Spleen (tissue), 11 donors: ENCODE results near the gene ABCA5. TPM values are rescaled to one million over a fixed set of nuclear protein-coding genes. Genes with fewer than 3 reads are reported as not detected.

ENCODE experiments used
- DNase-seq: peaks from one replicate; pipeline ENCODE4 v3.0.0-alpha.2; 2020
- H3K27ac ChIP-seq, 8 donors: fragments of 200-600 bp; sonication (generic) in 7 of 8; 1 replicate in 4 of 8; 2 replicates in 4 of 8; pipeline versions ENCODE4 v1.5.0 to v1.8.0; 2016 to 2021; ENCODE audit warnings: inconsistent platforms in 4 of 8, mild to moderate bottlenecking in 4 of 8, moderate library complexity in 1 of 8
- H3K27me3 ChIP-seq, 7 donors: fragments of 200-600 bp; sonication (generic) in 6 of 7; replicated peaks in 1 of 7; 1 replicate in 4 of 7; 2 replicates in 3 of 7; pipeline versions ENCODE4 v1.5.0 to v1.8.0; 2016 to 2021; ENCODE audit warnings: inconsistent platforms in 3 of 7, mild to moderate bottlenecking in 1 of 7
- H3K36me3 ChIP-seq, 6 donors: fragments of 200-600 bp; sonication (generic) in 5 of 6; 1 replicate in 4 of 6; 2 replicates in 2 of 6; pipeline versions ENCODE4 v1.5.0 to v1.8.0; 2016 to 2021; ENCODE audit warnings: inconsistent platforms in 2 of 6
- H3K4me1 ChIP-seq, 6 donors: fragments of 200-600 bp; sonication (generic) in 5 of 6; 1 replicate in 3 of 6; 2 replicates in 3 of 6; pipeline versions ENCODE4 v1.5.0 to v1.8.0; 2016 to 2021; ENCODE audit warnings: inconsistent platforms in 3 of 6
- H3K4me3 ChIP-seq, 8 donors: fragments of 200-600 bp; sonication (generic) in 7 of 8; 1 replicate in 4 of 8; 2 replicates in 4 of 8; pipeline versions ENCODE4 v1.5.0 to v1.8.0; 2016 to 2021; ENCODE audit warnings: inconsistent platforms in 4 of 8, mild to moderate bottlenecking in 4 of 8, moderate library complexity in 2 of 8
- H3K9me3 ChIP-seq, 8 donors: fragments of 200-600 bp; sonication (generic) in 7 of 8; 1 replicate in 4 of 8; 2 replicates in 4 of 8; pipeline versions ENCODE4 v1.5.0 to v1.8.0; 2016 to 2021; ENCODE audit warnings: inconsistent platforms in 4 of 8
- POLR2A ChIP-seq, 3 donors: fragments of 450-650 bp; IDR thresholded peaks; one replicate each; pipeline ENCODE4 v1.5.1; 2017; ENCODE audit warnings: antibody characterized with exemption in 3 of 3, mild to moderate bottlenecking in 1 of 3
- POLR2AphosphoS5 ChIP-seq, 3 donors: sonication (generic); formaldehyde crosslinking; IDR thresholded peaks; one replicate each; pipeline ENCODE4 v1.5.1; 2017; ENCODE audit warnings: antibody characterized with exemption in 3 of 3
- WGBS, 5 donors: extraction: QIAGEN DNeasy Blood & Tissue Kit in 3 of 5; methylation state at CpG; one replicate each; pipeline versions ENCODE4 v1.1.5 to v1.1.7; 2013 to 2018; 5-methylcytosine and 5-hydroxymethylcytosine counted together
- intact Hi-C: fragments of 100-400 bp; cut with DNase I; formaldehyde crosslinking; loops from one replicate; pipeline ENCODE4 v1.15.0; 2023; ENCODE audit warnings: low total_unique reads
- polyA plus RNA-seq, 3 donors: library from polyadenylated mRNA; stranded (reverse); fragments of 200-250 nt; gene quantifications; one replicate each; pipeline ENCODE4 v1.2.1, GENCODE V29; 2013
- total RNA-seq, 7 donors: library from RNA; depleted of rRNA in 3 of 7; stranded (reverse); fragments of >200 nt in 3 of 7; fragmentation: NEBNext Ultra II Directional in 4 of 7; extraction: Animal tissue kit (Norgen Biotek cat#: 25700) in 4 of 7; gene quantifications; one replicate each; pipeline versions ENCODE4 v1.1.0 to v1.2.1, GENCODE V29; 2016 to 2021
- TF ChIP-seq, protein P1 (sequence below), 11 experiments: fragments of 200-600 bp in 7 of 11; fragments of 450-650 bp in 4 of 11; sonication (generic) in 4 of 11; IDR thresholded peaks in 8 of 11; conservative IDR thresholded peaks in 3 of 11; 1 replicate in 7 of 11; 2 replicates in 4 of 11; pipeline versions ENCODE4 v1.4.0 to v1.8.0; 2016 to 2021; ENCODE audit warnings: antibody characterized with exemption in 11 of 11, inconsistent platforms in 4 of 11, mild to moderate bottlenecking in 1 of 11
- donor health status: healthy with polysubstance abuse.
- donor health status: DM: no; HTN: no; CAD: no; lungs with moderate emphysema.
- donor health status: DM: no; HTN: no; CAD: no.
- donor health status: Bipolar disorder and iron deficiency.
- donor health status: healthy.
- donor health status: DM: no; HTN: no; CAD: no.
- donor health status: DM: yes; HTN: yes; CAD: no.

Gene ABCA5
- total and polyA plus RNA-seq, 10 donors, result 9.5 to 43.8 (median 23.6) TPM

DNA sequence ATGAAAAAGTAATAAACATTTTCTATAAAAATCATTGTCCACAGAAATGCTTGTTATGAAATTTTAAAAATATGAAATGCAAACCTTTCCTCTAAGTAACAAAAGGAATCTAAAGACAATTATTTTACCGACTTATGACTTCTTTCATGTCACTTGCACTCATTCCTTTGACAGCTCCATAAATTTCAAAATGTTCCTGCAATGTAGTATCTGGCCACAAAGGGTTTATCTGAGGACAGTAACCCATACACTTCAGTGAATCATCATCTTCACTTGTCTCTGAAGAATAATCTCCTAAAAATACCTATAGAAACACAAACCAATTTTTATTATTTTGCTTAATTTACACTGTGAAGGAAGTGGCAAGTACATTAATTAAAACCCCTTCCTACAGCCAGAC, 72.7 kb downstream of the ABCA5 start:
- H3K27me3 ChIP-seq, result no peaks in the 10 kb centered on the region
- WGBS, 5 donors, result 59 to 81% (median 74%) methylated on average over 1 of the region's 1 CpG
- no peaks in the 10 kb centered on the region for H3K4me1 ChIP-seq
- no peaks in the 10 kb centered on the region for H3K9me3 ChIP-seq
- no peak overlapping the region for H3K4me3 ChIP-seq
- intact Hi-C loops, result no loop called here
- DNase-seq, result no peak
- TF ChIP-seq, protein P1, sequence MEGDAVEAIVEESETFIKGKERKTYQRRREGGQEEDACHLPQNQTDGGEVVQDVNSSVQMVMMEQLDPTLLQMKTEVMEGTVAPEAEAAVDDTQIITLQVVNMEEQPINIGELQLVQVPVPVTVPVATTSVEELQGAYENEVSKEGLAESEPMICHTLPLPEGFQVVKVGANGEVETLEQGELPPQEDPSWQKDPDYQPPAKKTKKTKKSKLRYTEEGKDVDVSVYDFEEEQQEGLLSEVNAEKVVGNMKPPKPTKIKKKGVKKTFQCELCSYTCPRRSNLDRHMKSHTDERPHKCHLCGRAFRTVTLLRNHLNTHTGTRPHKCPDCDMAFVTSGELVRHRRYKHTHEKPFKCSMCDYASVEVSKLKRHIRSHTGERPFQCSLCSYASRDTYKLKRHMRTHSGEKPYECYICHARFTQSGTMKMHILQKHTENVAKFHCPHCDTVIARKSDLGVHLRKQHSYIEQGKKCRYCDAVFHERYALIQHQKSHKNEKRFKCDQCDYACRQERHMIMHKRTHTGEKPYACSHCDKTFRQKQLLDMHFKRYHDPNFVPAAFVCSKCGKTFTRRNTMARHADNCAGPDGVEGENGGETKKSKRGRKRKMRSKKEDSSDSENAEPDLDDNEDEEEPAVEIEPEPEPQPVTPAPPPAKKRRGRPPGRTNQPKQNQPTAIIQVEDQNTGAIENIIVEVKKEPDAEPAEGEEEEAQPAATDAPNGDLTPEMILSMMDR (IDR thresholded peaks at IDR 0.05 in 8 of 11, conservative IDR thresholded peaks at IDR 0.05 in 3 of 11), result no peak
- no peak for TF ChIP-seq POLR2A (IDR thresholded peaks at IDR 0.05)
- no peak for TF ChIP-seq POLR2AphosphoS5 (IDR thresholded peaks at IDR 0.05)
- no peak overlapping the region for H3K27ac ChIP-seq
- H3K36me3 ChIP-seq, result peaks cover 0 to 57% (median 17%) of the 10 kb centered on the region in 6 donors

DNA sequence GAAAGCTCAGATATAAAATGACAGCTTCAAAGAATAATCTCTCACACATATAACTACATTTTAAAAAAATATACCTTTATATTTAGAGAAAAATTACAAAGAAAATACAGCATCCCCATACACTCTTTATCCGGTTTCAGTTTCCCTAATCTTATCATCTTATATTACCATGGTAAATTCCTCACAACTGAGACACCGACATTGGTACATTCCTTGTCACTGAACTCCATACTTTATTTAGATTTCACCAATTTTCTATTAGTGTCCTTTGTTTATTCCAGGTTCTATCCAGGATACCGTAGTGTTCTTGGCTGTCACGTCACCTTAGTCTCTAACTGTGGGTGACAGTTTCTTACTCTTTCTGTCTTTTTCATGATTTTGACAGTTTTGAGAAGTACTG, 76.3 kb downstream of the ABCA5 start:
- Histone ChIP-seq H3K9me3 (no peaks in the 10 kb centered on the region), H3K36me3 (peaks cover 0 to 59% (median 17%) of the 10 kb centered on the region in 6 donors), H3K4me1 (peaks cover 0 to 3% (median 0%) of the 10 kb centered on the region in 6 donors), H3K4me3 (no peak overlapping the region), H3K27ac (no peak overlapping the region), H3K27me3 (no peaks in the 10 kb centered on the region)
- intact Hi-C loops, result no loop called here
- 95 to 96% (median 95%) methylated on average over 4 of the region's 4 CpGs for WGBS, 5 donors
- no peak for TF ChIP-seq POLR2A (IDR thresholded peaks at IDR 0.05)
- TF ChIP-seq POLR2AphosphoS5 (IDR thresholded peaks at IDR 0.05), result no peak
- TF ChIP-seq, protein P1 (IDR thresholded peaks at IDR 0.05 in 8 of 11, conservative IDR thresholded peaks at IDR 0.05 in 3 of 11), result no peak
- DNase-seq, result no peak

- H3K4me1 ChIP-seq, result peaks cover 0 to 3% (median 0%) of the 10 kb centered on the region in 6 donors
- DNase-seq, result no peak
- 66 to 76% (median 68%) methylated on average over 4 of the region's 4 CpGs for WGBS, 5 donors
- no peaks in the 10 kb centered on the region for H3K9me3 ChIP-seq
- no peaks in the 10 kb centered on the region for H3K27me3 ChIP-seq
- no peak overlapping the region for H3K4me3 ChIP-seq
- no peak for TF ChIP-seq POLR2AphosphoS5 (IDR thresholded peaks at IDR 0.05)
- TF ChIP-seq POLR2A (IDR thresholded peaks at IDR 0.05), result no peak
- TF ChIP-seq, protein P1 (IDR thresholded peaks at IDR 0.05 in 8 of 11, conservative IDR thresholded peaks at IDR 0.05 in 3 of 11), result peak in 10 of 11 experiments; percentile 38 to 65 (median 59)
- peaks cover 0 to 36% (median 0%) of the 10 kb centered on the region in 6 donors for H3K36me3 ChIP-seq
- no peak overlapping the region for H3K27ac ChIP-seq
- intact Hi-C loops, result no loop called here
These were observed 80.1 kb downstream of the ABCA5 start for GRCh38 chr17:69246726-69247375.

DNA sequence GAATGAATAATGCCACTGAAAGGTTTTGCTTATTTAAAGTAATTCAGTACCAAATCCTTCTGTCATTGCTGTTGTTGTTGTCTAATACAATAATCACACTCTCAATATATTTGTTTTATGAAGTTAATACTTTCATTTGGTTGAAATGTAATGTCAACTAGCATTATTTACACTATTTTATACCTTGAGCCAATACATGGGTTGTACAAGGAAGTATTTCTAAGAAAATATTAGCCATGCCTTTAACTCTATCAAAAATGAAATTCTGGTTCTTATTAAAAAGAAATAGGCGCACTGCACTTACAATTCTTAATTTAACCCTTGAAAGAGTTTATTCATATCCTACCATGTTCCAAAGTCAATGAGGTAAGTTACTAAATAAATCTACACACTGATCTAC, 80.7 kb downstream of the ABCA5 start:
- TF ChIP-seq, protein P1 (IDR thresholded peaks at IDR 0.05 in 8 of 11, conservative IDR thresholded peaks at IDR 0.05 in 3 of 11), result no peak
- TF ChIP-seq POLR2AphosphoS5 (IDR thresholded peaks at IDR 0.05) (no peak), POLR2A (IDR thresholded peaks at IDR 0.05) (no peak)
- H3K36me3 ChIP-seq, result peaks cover 0 to 31% (median 0%) of the 10 kb centered on the region in 6 donors
- peaks cover 0 to 3% (median 0%) of the 10 kb centered on the region in 6 donors for H3K4me1 ChIP-seq
- H3K4me3 ChIP-seq, result no peak overlapping the region
- H3K27me3 ChIP-seq, result no peaks in the 10 kb centered on the region
- H3K9me3 ChIP-seq, result no peaks in the 10 kb centered on the region
- WGBS, 5 donors, result 77 to 88% (median 81%) methylated on average over 1 of the region's 1 CpG
- intact Hi-C loops, result no loop called here
- no peak for DNase-seq
- no peak overlapping the region for H3K27ac ChIP-seq
